ENCODE data around the gene SYT13. TPM values are rescaled to one million over a fixed set of nuclear protein-coding genes. Genes with fewer than 3 reads are reported as not detected.

SYT13 gene
- total and polyA plus RNA-seq, 2 donors (not counting 3 experiments of a cell fraction or from before 2014, with no cell fraction given): not detected

GRCh38 chr11:45296075-45296474 lies 9.9 kb upstream of the SYT13 start:
- FAIRE-seq: no peak
- intact Hi-C loops (cut with micrococcal nuclease): no loop called here
- peaks cover 9 to 12% of the 10 kb centered on the region in 2 experiments for H3K27me3 ChIP-seq (ENCODE audit: control insufficient read depth in 2 of 2, insufficient read depth in 2 of 2, low read length in 2 of 2)

More at GRCh38 chr11:45296075-45296474, 9.9 kb upstream of the SYT13 start:
- dilution Hi-C loops (cut with MboI; ENCODE audit: extremely low pct_ligation_motif_present, low sequenced_read_pairs): no loop called here
- H3K4me2 ChIP-seq (ENCODE audit: insufficient read depth, low read length): no peak overlapping the region
- no peaks in the 10 kb centered on the region for H4K20me1 ChIP-seq (replicated peaks; ENCODE audit: control insufficient read depth, extremely low read depth, insufficient read depth, low read length)
- H2AFZ ChIP-seq (ENCODE audit: low read depth, low read length): no peak overlapping the region
- no peak overlapping the region for H3K4me3 ChIP-seq (replicated peaks in 1 of 3; ENCODE audit: insufficient read depth in 1 of 3, low read depth in 1 of 3, low read length in 3 of 3)
- no TSS peak for BruUV-seq (replicated peaks)
- H3K79me2 ChIP-seq (ENCODE audit: control insufficient read depth, insufficient read depth, low read length): no peaks in the 10 kb centered on the region
- no peaks in the 10 kb centered on the region for H3K9me3 ChIP-seq (replicated peaks; ENCODE audit: control insufficient read depth, insufficient read depth, low read length)
- H3K27ac ChIP-seq (ENCODE audit: insufficient read depth, low read depth, low read length): no peak overlapping the region
- no peaks in the 10 kb centered on the region for H3K36me3 ChIP-seq (ENCODE audit: control insufficient read depth in 2 of 2, extremely low read depth in 1 of 2, insufficient read depth in 2 of 2, low read length in 2 of 2)
- H3K9me1 ChIP-seq (replicated peaks; ENCODE audit: control insufficient read depth, extremely low read depth, insufficient read depth, low read length): no peaks in the 10 kb centered on the region
- H3K9ac ChIP-seq (replicated peaks; ENCODE audit: extremely low read depth, insufficient read depth, low read length): no peak overlapping the region
- no peaks in the 10 kb centered on the region for H3K4me1 ChIP-seq (ENCODE audit: control insufficient read depth, extremely low read depth, insufficient read depth, low read length)
- POLR2A ChIA-PET: no interaction called here
- CTCF ChIA-PET: interaction anchor here (1.2 to 13.4 kb wide), 3 partner anchors 37 to 360 kb away, joined by 3 to 242 read pairs (median 3); no protein-coding TSS in a partner anchor
- no peak for DNase-seq (ENCODE audit: low read depth, low spot score)
- TF ChIP-seq CTCF (IDR thresholded peaks at IDR 0.05; ENCODE audit: extremely low read depth in 1 of 2, insufficient read depth in 1 of 2, low read depth in 1 of 2, low read length in 2 of 2) (no peak), POLR2A (IDR thresholded peaks at IDR 0.05; ENCODE audit: low read depth, low read length) (no peak), FOS (IDR thresholded peaks at IDR 0.05; ENCODE audit: borderline replicate concordance, insufficient read depth, low read length) (no peak), POLR2AphosphoS5 (IDR thresholded peaks at IDR 0.05; ENCODE audit: insufficient read depth, low read depth, low read length) (no peak), MAX (IDR thresholded peaks at IDR 0.05; ENCODE audit: insufficient read depth, insufficient read length) (no peak), MYC (IDR thresholded peaks at IDR 0.05; ENCODE audit: low read depth, low read length) (no peak)
